SK-N-MC (cell line): Measurements from ENCODE around the gene PRR20B.
"Not testable (repeated sequence)": the region's sequence is repeated elsewhere in the genome, so short reads cannot be mapped to it uniquely, and the experiment has no call there.

Source experiments
- DNase-seq: peaks from one replicate; pipeline ENCODE4 v3.0.0-alpha.2; 2011; ENCODE audit warnings: low read depth, low spot score
- H3K27ac ChIP-seq: fragments of 200-600 bp; sonication (generic); 2 replicates; pipeline ENCODE4 v1.5.1; 2016; ENCODE audit warnings: mixed run types
- H3K36me3 ChIP-seq: fragments of 200-600 bp; sonication (generic); 2 replicates; pipeline ENCODE4 v1.6.1; 2017; ENCODE audit warnings: antibody characterized with exemption, low read length, mixed read lengths; ENCODE audit not compliant: insufficient read depth
- H3K4me3 ChIP-seq: fragments of 200-600 bp; sonication (generic); 2 replicates; pipeline ENCODE4 v1.5.1; 2016
- H3K9ac ChIP-seq: fragments of 200-600 bp; sonication (generic); 2 replicates; pipeline ENCODE4 v1.8.0; 2017; ENCODE audit warnings: mixed run types, mixed read lengths; ENCODE audit not compliant: insufficient read length
- H3K9me3 ChIP-seq: fragments of 200-600 bp; sonication (generic); 2 replicates; pipeline ENCODE4 v1.6.1; 2017; ENCODE audit warnings: low read depth, mild to moderate bottlenecking, antibody characterized with exemption, low read length, moderate library complexity, mixed read lengths
- EZH2 ChIP-seq: fragments of 200-600 bp; sonication (generic); IDR thresholded peaks from one replicate; pipeline ENCODE4 v1.6.1; 2017; ENCODE audit warnings: antibody characterized with exemption
- FOXP2 ChIP-seq: optimal IDR thresholded peaks from 2 replicates; pipeline ENCODE3; 2011; ENCODE audit warnings: mild to moderate bottlenecking, moderate library complexity; ENCODE audit not compliant: insufficient read depth; ENCODE audit errors: extremely low read length, control extremely low read depth
- POLR2AphosphoS5 ChIP-seq: IDR thresholded peaks from 2 replicates; pipeline ENCODE4 v1.6.1; 2012; ENCODE audit warnings: mild to moderate bottlenecking, low read depth, low read length, borderline replicate concordance

PRR20B gene

DNA sequence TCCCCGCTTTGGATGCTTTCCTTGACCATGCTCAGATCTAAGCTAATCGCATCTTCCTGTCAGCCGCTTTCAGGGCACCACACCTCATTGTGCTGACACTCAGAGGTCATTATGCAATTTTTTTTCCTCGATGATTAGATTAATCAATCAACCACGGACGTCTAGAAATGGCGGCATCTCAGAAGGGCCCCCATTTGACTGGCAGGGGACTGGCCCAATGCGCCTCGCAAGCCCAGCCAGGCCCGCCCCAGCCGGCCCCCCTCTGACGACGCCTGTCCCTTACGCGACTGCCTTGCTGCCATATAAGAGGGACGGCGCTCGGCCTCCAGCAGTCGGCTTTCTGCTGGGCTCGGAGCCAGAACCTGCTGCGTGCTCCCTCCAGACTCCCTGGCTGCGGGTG is at the start of gene PRR20B:
PRR20B (plus strand) TSS at position 301 of the 400 bp plus-strand sequence. CDS start 387 bp downstream, outside the sequence.
- H3K9me3 ChIP-seq, DNase-seq: not testable (repeated sequence)

GRCh38 chr13:57114945-57115344 is 32.3 kb upstream of the PRR20B start:
- H3K9ac ChIP-seq, result no peak overlapping the region
- TF ChIP-seq EZH2 (no peak), FOXP2 (no peak), POLR2AphosphoS5 (no peak; the same call in 1 of the 2 replicates)
- H3K9me3 ChIP-seq, result peaks cover 4% of the 10 kb centered on the region; the same call in 1 of the 2 replicates
- H3K36me3 ChIP-seq, result no peaks in the 10 kb centered on the region
- no peak overlapping the region for H3K4me3 ChIP-seq
- peak; percentile 79 for DNase-seq
- H3K27ac ChIP-seq, result peak overlapping the region; percentile 76

More for the DNA sequence above, at the start of gene PRR20B:
- not testable (repeated sequence) for H3K4me3 ChIP-seq, H3K9ac ChIP-seq, H3K27ac ChIP-seq, H3K36me3 ChIP-seq

DNA sequence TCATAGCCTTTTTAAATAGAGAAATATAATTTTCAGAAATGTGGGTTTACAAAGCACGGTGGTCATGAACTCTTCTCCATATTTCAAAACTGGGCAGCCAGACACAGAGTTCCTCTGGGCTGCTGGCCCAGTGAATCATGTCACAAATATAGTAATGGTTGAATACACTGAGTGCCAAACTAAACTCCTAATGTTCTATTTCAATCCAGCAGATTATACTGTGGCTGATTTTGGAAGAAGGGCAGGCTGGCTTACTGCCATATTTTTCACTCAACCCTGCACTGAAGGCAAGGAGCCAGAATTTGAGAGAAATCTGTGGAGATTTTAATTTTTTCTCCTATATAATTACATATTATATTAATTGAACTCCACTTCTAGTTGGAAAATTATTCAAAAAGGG is 23.6 kb upstream of the PRR20B start:
- Histone ChIP-seq H3K36me3 (no peaks in the 10 kb centered on the region), H3K4me3 (no peak overlapping the region), H3K9ac (no peak overlapping the region), H3K27ac (no peak overlapping the region), H3K9me3 (no peaks in the 10 kb centered on the region)
- TF ChIP-seq POLR2AphosphoS5 (no peak), EZH2 (no peak), FOXP2 (no peak)
- no peak for DNase-seq

DNA sequence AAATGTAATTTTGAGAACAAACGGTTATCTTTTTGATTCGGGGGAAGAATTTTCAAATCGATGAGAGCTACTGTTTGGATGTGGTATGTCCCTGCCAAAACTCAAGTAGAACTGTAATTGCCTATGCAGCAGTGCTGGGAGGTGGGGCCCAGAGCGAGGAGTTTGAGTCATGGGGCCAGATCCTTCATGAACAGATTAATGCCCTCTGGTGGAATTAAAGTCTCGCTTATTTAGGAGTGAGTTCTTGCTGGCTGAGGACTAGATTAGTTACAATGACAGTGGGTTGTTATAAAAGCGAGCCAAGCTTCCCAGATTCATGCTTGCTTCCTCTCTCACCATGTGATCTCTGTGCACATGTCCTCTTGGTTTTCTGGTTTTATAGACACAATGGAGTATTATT is 18.4 kb upstream of the PRR20B start:
- Histone ChIP-seq H3K4me3 (no peak overlapping the region), H3K36me3 (no peaks in the 10 kb centered on the region), H3K27ac (no peak overlapping the region), H3K9me3 (no peaks in the 10 kb centered on the region), H3K9ac (no peak overlapping the region)
- no peak for DNase-seq
- TF ChIP-seq FOXP2, result no peak
- no peak for TF ChIP-seq EZH2
- no peak for TF ChIP-seq POLR2AphosphoS5

GRCh38 chr13:57136093-57136492 is 11.2 kb upstream of the PRR20B start:
- no peak overlapping the region for H3K4me3 ChIP-seq
- TF ChIP-seq EZH2 (no peak), POLR2AphosphoS5 (no peak), FOXP2 (no peak)
- no peak for DNase-seq
- no peaks in the 10 kb centered on the region for H3K36me3 ChIP-seq
- H3K9ac ChIP-seq, result no peak overlapping the region
- H3K9me3 ChIP-seq, result no peaks in the 10 kb centered on the region
- no peak overlapping the region for H3K27ac ChIP-seq

- Histone ChIP-seq H3K4me3 (no peak overlapping the region), H3K27ac (no peak overlapping the region), H3K9ac (no peak overlapping the region), H3K9me3 (no peaks in the 10 kb centered on the region), H3K36me3 (no peaks in the 10 kb centered on the region)
- no peak for DNase-seq
- TF ChIP-seq EZH2, result no peak
- no peak for TF ChIP-seq FOXP2
- no peak for TF ChIP-seq POLR2AphosphoS5
Observed at GRCh38 chr13:57137585-57137984, 9.7 kb upstream of the PRR20B start.

GRCh38 chr13:57138988-57139387 is 8.3 kb upstream of the PRR20B start:
- Histone ChIP-seq H3K36me3 (no peaks in the 10 kb centered on the region), H3K9me3 (no peaks in the 10 kb centered on the region), H3K9ac (no peak overlapping the region), H3K27ac (no peak overlapping the region), H3K4me3 (no peak overlapping the region)
- DNase-seq, result no peak
- TF ChIP-seq FOXP2 (no peak), EZH2 (no peak), POLR2AphosphoS5 (no peak)

DNA sequence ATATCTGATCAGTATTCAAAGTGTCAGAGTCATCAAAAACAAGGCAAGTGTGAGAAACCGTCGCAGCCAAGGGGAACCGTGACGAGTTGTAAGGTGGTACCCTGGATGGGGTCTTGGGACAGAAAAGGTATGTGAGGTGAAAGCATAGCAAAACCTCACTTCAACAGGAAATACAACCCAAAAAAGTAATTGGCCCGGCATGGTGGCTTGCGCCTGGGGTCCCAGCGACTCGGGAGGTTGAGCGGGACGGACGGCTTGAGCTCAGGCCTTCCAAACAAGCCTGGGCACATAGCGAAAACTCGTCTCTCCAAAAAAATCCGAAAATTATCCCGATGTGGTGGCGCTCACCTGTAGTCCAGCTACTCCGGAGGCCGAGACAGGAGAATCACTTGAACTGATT is 7.5 kb upstream of the PRR20B start:
- not testable (repeated sequence) for H3K27ac ChIP-seq, H3K9me3 ChIP-seq, H3K36me3 ChIP-seq, DNase-seq, H3K9ac ChIP-seq, H3K4me3 ChIP-seq

- H3K9me3 ChIP-seq, H3K4me3 ChIP-seq, DNase-seq, H3K9ac ChIP-seq, H3K36me3 ChIP-seq, H3K27ac ChIP-seq: not testable (repeated sequence)
Observed at GRCh38 chr13:57140235-57140968, 6.9 kb upstream of the PRR20B start, which contains the start of gene PRR20A. Gene PRR20A (plus strand): TSS chr13:57140918. CDS start chr13:57141305, 387 bp downstream.

DNA sequence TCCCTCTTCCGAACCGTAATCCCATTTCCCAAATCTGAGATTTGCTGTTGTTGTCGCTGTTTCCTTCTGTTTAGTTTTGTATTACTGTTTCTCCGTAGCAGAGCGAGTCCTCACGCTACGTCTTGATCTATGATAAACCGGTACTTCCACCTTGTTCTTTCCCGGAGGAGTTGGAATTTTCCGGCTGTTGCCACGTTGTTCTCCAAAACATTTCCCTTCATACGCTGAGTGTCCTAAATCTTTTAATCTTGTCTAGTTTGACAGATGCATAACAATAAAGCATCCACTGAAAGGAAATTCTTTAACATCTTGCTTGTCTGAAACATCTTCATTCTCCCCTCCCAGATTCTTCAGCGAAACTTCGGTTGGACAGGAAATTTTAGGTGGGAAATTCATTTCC is 818 bp downstream of the PRR20B start:
- H3K9me3 ChIP-seq, DNase-seq, H3K9ac ChIP-seq, H3K36me3 ChIP-seq, H3K4me3 ChIP-seq, H3K27ac ChIP-seq: not testable (repeated sequence)

DNA sequence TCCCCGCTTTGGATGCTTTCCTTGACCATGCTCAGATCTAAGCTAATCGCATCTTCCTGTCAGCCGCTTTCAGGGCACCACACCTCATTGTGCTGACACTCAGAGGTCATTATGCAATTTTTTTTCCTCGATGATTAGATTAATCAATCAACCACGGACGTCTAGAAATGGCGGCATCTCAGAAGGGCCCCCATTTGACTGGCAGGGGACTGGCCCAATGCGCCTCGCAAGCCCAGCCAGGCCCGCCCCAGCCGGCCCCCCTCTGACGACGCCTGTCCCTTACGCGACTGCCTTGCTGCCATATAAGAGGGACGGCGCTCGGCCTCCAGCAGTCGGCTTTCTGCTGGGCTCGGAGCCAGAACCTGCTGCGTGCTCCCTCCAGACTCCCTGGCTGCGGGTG is 6.5 kb downstream of the PRR20B start, which contains the start of gene PRR20C:
PRR20C (plus strand) TSS at position 301 of the 400 bp plus-strand sequence. CDS start 387 bp downstream, outside the sequence.
- not testable (repeated sequence) for H3K9me3 ChIP-seq, DNase-seq, H3K4me3 ChIP-seq, H3K9ac ChIP-seq, H3K36me3 ChIP-seq, H3K27ac ChIP-seq

- H3K9ac ChIP-seq, H3K4me3 ChIP-seq, H3K36me3 ChIP-seq, H3K27ac ChIP-seq, DNase-seq, H3K9me3 ChIP-seq: not testable (repeated sequence)
Observed at GRCh38 chr13:57160332-57160731, 13.0 kb downstream of the PRR20B start, which contains the start of gene PRR20D. Gene PRR20D (plus strand): TSS chr13:57160632. CDS start chr13:57161019, 387 bp downstream.

- H3K27ac ChIP-seq, H3K9ac ChIP-seq, H3K9me3 ChIP-seq, H3K36me3 ChIP-seq, H3K4me3 ChIP-seq, DNase-seq: not testable (repeated sequence)
Observed at GRCh38 chr13:57166897-57167296, 19.6 kb downstream of the PRR20B start, which contains the start of gene PRR20E. Gene PRR20E (plus strand): TSS chr13:57167197. CDS start chr13:57167584, 387 bp downstream.
